Neural progenitor cell (in vitro differentiated cells): Measurements from ENCODE around the gene SUN1. TPM values are rescaled to one million over a fixed set of nuclear protein-coding genes. Genes with fewer than 3 reads are reported as not detected.
A peak's percentile ranks its signal among the peaks of the same experiment; 100 is the strongest.

Source experiments
- DNase-seq: peaks from one replicate; pipeline ENCODE4 v3.0.0-alpha.2; 2016; ENCODE audit warnings: low spot score
- H2AFZ ChIP-seq: fragments of 200-600 bp; sonication (generic); replicated peaks from 2 replicates; pipeline ENCODE4 v1.6.1; 2016; ENCODE audit warnings: antibody characterized with exemption
- H3F3A ChIP-seq: fragments of 200-600 bp; sonication (generic); 2 replicates; pipeline ENCODE4 v1.6.1; 2016; ENCODE audit warnings: antibody characterized with exemption, low read depth
- H3K27ac ChIP-seq: fragments of 200-600 bp; sonication (generic); 2 replicates; pipeline ENCODE4 v1.5.1; 2016; ENCODE audit warnings: mild to moderate bottlenecking
- H3K27me3 ChIP-seq: fragments of 200-600 bp; sonication (generic); 2 replicates; pipeline ENCODE4 v1.6.1; 2016; ENCODE audit warnings: mild to moderate bottlenecking, moderate library complexity
- H3K36me3 ChIP-seq: fragments of 200-600 bp; sonication (generic); 2 replicates; pipeline ENCODE4 v1.5.1; 2016
- H3K4me1 ChIP-seq: fragments of 200-600 bp; sonication (generic); 2 replicates; pipeline ENCODE4 v1.6.1; 2016; ENCODE audit warnings: mixed run types
- H3K4me2 ChIP-seq: fragments of 200-600 bp; sonication (generic); 2 replicates; pipeline ENCODE4 v1.6.1; 2016
- H3K4me3 ChIP-seq: fragments of 200-600 bp; sonication (generic); 2 replicates; pipeline ENCODE4 v1.5.1; 2016
- H3K79me2 ChIP-seq: fragments of 200-600 bp; sonication (generic); 2 replicates; pipeline ENCODE4 v1.6.1; 2016; ENCODE audit warnings: low read depth
- H3K9ac ChIP-seq: fragments of 200-600 bp; sonication (generic); 2 replicates; pipeline ENCODE4 v1.6.1; 2016
- H3K9me3 ChIP-seq: fragments of 200-600 bp; sonication (generic); 2 replicates; pipeline ENCODE4 v1.5.1; 2016; ENCODE audit warnings: low read depth
- H4K20me1 ChIP-seq: fragments of 200-600 bp; sonication (generic); 2 replicates; pipeline ENCODE4 v1.6.1; 2016; ENCODE audit warnings: low read depth
- H3K27ac Mint-ChIP-seq: 3 replicates; pipeline ENCODE4 v1.8.0; 2021; ENCODE audit warnings: mixed read lengths
- H3K27me3 Mint-ChIP-seq: 2 replicates; pipeline ENCODE4 v1.8.0; 2022; ENCODE audit warnings: low read depth, mild to moderate bottlenecking, inconsistent platforms, moderate library complexity, mixed read lengths; ENCODE audit not compliant: insufficient read depth
- H3K36me3 Mint-ChIP-seq: 3 replicates; pipeline ENCODE4 v1.8.0; 2021; ENCODE audit warnings: mixed read lengths
- H3K4me1 Mint-ChIP-seq: 3 replicates; pipeline ENCODE4 v1.8.0; 2021; ENCODE audit warnings: mixed read lengths
- H3K4me3 Mint-ChIP-seq: 3 replicates; pipeline ENCODE4 v1.8.0; 2021; ENCODE audit warnings: mild to moderate bottlenecking, moderate library complexity, mixed read lengths
- H3K9me3 Mint-ChIP-seq: 3 replicates; pipeline ENCODE4 v1.8.0; 2020; ENCODE audit warnings: mixed read lengths
- CTCF ChIP-seq: fragments of 200-600 bp; sonication (generic); IDR thresholded peaks from 2 replicates; pipeline ENCODE4 v1.5.1; 2017; ENCODE audit warnings: antibody characterized with exemption, mild to moderate bottlenecking
- EZH2 ChIP-seq: fragments of 200-600 bp; sonication (generic); IDR thresholded peaks from 2 replicates; pipeline ENCODE4 v1.6.1; 2017; ENCODE audit warnings: antibody characterized with exemption, mild to moderate bottlenecking, moderate library complexity
- EZH2phosphoT487 ChIP-seq: fragments of 200-600 bp; sonication (generic); IDR thresholded peaks from 2 replicates; pipeline ENCODE4 v1.6.1; 2017; ENCODE audit warnings: antibody characterized with exemption
- total RNA-seq: library from RNA; depleted of rRNA; stranded (reverse); fragments of >200 nt; gene quantifications from 2 replicates; pipeline ENCODE4 v1.2.3, GENCODE V29; 2015; ENCODE audit warnings: low replicate concordance

The SUN1 gene
- total RNA-seq, 1 donor from 2014 or later, result 104 TPM

DNA sequence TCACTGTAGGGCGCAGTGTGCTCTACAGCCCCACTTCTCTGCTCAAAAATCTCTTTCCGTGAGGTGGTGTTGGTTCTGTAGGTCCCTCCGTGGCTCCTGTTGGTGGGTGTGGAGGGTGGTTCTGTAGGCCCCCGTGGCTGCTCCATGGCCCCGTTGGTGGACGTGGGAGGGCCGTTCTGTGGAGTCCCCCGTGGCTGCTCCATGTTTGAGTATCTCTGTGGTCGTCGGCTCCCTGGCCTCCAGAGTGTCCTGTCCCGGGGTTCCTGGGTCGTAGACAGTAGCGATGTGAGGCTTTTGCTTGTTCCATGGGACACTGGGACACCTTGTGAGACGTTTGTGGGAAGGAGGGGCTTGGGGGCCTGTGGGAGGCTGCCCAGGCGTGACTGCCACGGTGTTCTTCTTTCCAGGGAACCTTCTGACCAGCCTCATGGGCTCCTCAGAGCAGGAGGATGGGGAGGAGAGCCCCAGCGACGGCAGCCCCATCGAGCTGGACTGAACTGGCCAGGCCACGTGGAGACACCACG, 62.7 kb downstream of the SUN1 start:
- Histone ChIP-seq H3K36me3 (no peaks in the 10 kb centered on the region), H3K4me2 (no peak overlapping the region), H3K4me3 (no peak overlapping the region), H3K9ac (no peak overlapping the region), H4K20me1 (peaks cover 12% of the 10 kb centered on the region), H3K27me3 (no peaks in the 10 kb centered on the region), H3K27ac (no peak overlapping the region), H3K79me2 (no peaks in the 10 kb centered on the region), H2AFZ (no peak overlapping the region), H3F3A (no peaks in the 10 kb centered on the region), H3K9me3 (no peaks in the 10 kb centered on the region), H3K4me1 (no peaks in the 10 kb centered on the region)
- Mint-ChIP-seq H3K4me1 (no peaks in the 10 kb centered on the region), H3K27me3 (peaks cover 13% of the 10 kb centered on the region), H3K4me3 (no peak overlapping the region), H3K36me3 (peaks cover 20% of the 10 kb centered on the region), H3K9me3 (no peaks in the 10 kb centered on the region), H3K27ac (no peak overlapping the region)
- TF ChIP-seq EZH2, result no peak
- TF ChIP-seq EZH2phosphoT487, result no peak
- no peak for TF ChIP-seq CTCF
- DNase-seq, result no peak

DNA sequence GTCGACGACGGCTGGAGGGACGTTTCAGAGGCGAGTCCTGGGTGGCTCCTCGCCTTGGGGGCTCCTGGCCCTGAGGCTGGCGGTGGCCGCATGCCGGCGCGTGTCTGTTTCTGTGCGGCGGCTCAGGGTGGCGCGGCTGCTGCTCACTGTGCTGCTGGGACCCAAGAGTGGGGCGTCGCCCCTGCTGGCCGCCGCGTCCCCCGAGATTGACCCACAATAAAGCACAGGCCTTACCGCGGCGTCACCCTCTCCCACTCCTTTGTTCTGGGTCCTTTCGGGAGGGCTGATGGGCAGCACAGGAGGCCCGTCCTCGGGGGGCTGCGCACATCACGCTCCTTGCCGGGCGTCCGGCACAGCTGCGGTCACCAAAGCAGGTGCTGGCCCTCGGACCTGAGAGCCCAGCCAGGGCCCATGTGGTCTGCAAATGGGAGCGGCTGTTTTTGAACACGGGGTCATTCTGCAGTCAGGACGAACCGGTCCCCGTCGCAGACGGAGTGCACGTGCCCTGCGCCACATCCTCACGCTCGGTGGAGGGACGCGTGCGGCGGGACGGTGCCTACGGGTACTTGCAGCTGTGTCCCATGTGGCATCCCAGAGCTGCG, 63.3 kb downstream of the SUN1 start:
- H3K9ac ChIP-seq, result no peak overlapping the region
- H3K27me3 ChIP-seq, result no peaks in the 10 kb centered on the region
- no peaks in the 10 kb centered on the region for H3K79me2 ChIP-seq
- H3K36me3 Mint-ChIP-seq, result peaks cover 20% of the 10 kb centered on the region
- no peaks in the 10 kb centered on the region for H3K4me1 ChIP-seq
- H4K20me1 ChIP-seq, result peaks cover 12% of the 10 kb centered on the region
- TF ChIP-seq EZH2phosphoT487 (no peak), CTCF (no peak), EZH2 (no peak)
- H3K4me2 ChIP-seq, result no peak overlapping the region
- H3K27ac Mint-ChIP-seq, result no peak overlapping the region
- no peak overlapping the region for H3K4me3 ChIP-seq
- H3K4me3 Mint-ChIP-seq, result no peak overlapping the region
- no peaks in the 10 kb centered on the region for H3K9me3 ChIP-seq
- no peaks in the 10 kb centered on the region for H3F3A ChIP-seq
- H2AFZ ChIP-seq, result no peak overlapping the region
- no peak for DNase-seq
- no peaks in the 10 kb centered on the region for H3K36me3 ChIP-seq
- no peaks in the 10 kb centered on the region for H3K9me3 Mint-ChIP-seq
- H3K4me1 Mint-ChIP-seq, result no peaks in the 10 kb centered on the region
- H3K27me3 Mint-ChIP-seq, result peaks cover 13% of the 10 kb centered on the region
- no peak overlapping the region for H3K27ac ChIP-seq

- Histone ChIP-seq H3K79me2 (no peaks in the 10 kb centered on the region), H3K4me1 (peaks cover 2% of the 10 kb centered on the region), H2AFZ (no peak overlapping the region), H3K9ac (no peak overlapping the region), H3K4me3 (no peak overlapping the region), H3K27me3 (no peaks in the 10 kb centered on the region), H3F3A (no peaks in the 10 kb centered on the region), H3K27ac (no peak overlapping the region), H4K20me1 (peaks cover 10% of the 10 kb centered on the region), H3K36me3 (no peaks in the 10 kb centered on the region), H3K9me3 (no peaks in the 10 kb centered on the region), H3K4me2 (no peak overlapping the region)
- no peaks in the 10 kb centered on the region for H3K4me1 Mint-ChIP-seq
- DNase-seq, result no peak
- H3K27ac Mint-ChIP-seq, result peak overlapping the region; percentile 37
- peaks cover 13% of the 10 kb centered on the region for H3K27me3 Mint-ChIP-seq
- no peak for TF ChIP-seq CTCF
- TF ChIP-seq EZH2, result no peak
- TF ChIP-seq EZH2phosphoT487, result no peak
- no peak overlapping the region for H3K4me3 Mint-ChIP-seq
- peaks cover 20% of the 10 kb centered on the region for H3K36me3 Mint-ChIP-seq
- H3K9me3 Mint-ChIP-seq, result no peaks in the 10 kb centered on the region
Observed at GRCh38 chr7:896346-897075, 64.2 kb downstream of the SUN1 start.
